HG03095 (cell line): ENCODE data around the gene TMEM94.
"Not testable (repeated sequence)": the region's sequence is repeated elsewhere in the genome, so short reads cannot be mapped to it uniquely, and the experiment has no call there.

Experiments used
- ATAC-seq: cut with Tn5 transposase; IDR thresholded peaks from one replicate; pipeline ENCODE4 v1.9.1; 2021; ENCODE audit warnings: moderate library complexity; ENCODE audit not compliant: unreplicated experiment

TMEM94 gene

DNA sequence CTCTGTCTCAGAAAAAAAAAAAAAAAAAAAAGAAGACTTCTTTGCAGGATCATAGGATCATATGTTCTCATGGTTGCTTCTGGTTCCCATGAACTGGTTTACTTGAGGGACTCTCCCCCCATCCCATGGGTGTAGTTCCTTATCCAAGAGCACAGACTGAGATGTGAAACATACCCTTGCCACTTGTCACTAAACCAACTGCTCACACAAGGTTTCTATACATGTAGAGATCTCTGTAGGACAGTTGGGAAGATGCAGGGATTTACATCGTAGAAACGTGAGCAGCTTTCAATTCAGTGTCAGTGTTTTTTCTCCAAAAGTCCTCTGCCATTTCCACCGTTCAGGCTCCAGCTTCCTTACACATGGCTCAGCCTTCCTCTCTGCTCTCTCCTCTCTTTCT lies 11.1 kb upstream of the TMEM94 start:
- ATAC-seq: no peak

DNA sequence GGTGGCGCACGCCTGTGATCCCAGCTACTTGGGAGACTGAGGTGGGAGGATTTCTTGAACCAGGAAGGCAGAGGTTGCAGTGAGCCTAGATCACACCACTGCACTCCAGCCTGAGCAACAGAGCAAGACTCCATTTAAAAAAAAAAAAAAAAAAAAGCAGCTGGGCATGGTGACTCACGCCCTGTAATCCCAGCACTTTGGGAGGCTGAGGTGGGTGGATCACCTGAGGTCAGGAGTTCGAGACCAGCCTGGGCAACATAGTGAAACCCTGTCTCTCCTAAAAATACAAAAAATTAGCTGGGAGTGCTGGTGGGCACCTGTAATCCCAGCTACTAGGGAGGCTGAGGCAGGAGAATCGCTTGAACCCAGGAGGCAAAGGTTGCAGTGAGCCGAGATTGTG lies 10.5 kb upstream of the TMEM94 start:
- not testable (repeated sequence) for ATAC-seq

DNA sequence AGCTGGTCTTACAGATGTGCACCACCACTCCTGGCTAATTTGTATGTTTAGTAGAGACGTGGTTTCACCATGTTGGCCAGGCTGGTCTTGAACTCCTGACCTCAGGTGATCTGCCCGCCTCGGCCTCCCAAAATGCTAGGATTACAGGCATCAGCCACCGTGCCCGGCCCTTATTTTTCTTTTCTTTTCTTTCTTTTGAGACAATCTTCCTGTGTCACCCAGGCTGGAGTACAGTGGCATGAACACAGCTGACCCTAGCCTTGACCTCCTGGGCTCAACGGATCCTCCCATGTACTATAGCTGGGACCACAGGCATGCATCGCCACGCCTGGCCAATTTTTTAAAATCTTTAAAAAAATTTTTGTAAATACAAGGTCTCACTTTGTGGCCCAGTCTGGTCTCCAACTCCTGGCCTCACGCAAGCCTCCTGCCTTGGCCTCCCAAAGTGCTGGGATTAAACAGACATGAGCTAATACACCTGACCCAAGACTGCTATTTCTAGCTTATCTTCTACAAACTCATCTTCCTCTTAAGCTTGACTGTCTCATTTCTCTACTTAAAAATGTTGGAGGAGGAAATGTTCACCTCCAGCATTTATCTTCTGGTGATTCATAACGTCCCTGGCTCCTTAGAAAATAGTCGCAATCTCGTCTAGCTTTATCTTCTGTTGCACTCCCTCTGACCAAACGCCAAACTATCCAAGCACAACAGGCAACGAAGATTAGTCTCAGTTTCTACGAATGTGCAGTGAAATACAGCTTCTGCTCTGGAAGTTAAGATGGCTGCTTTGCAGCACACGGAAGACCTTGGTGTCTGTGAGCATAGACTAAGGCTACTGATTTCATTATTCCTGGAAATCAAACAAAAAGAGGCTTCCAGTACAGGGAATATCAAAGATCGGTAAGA lies 8.2 kb upstream of the TMEM94 start:
- ATAC-seq: no peak

DNA sequence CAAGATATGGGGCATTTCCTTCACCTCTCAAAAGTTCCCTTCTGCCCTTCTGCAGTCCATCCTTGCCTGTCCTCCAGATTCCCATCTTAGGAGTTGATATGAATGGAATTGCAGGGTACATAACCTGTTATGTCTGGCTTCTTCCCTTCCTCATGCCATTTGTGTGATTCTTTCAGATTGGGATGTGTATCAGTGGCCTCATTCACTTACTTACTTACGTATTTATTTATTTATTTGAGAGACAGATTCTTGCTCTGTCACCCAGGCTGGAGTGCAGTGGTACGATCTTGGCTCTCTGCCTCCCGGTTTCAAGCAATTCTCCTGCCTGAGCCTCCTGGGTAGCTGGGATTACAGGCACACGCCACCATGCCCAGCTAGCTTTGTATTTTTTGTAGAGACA lies 6.2 kb upstream of the TMEM94 start:
- ATAC-seq: no peak

DNA sequence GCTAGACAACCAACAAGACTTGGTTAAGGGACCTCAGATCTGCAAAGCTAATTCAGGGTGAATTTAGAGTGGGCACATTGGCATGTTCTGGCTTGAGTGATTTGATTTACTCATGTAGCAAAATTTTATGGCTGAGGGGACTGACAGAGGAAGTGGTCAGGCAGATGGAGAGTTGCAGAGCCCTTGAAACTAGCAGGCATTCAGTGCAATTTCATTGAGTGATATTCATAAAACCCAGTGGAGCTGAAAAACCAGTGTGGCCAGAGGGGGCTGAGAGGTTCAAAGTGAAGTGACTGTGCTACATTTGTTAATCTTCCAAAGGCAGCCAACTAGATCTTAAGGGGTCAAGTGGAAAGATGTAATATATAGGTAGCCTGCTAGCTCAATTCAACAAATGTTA lies 2.2 kb upstream of the TMEM94 start:
- ATAC-seq: no peak

DNA sequence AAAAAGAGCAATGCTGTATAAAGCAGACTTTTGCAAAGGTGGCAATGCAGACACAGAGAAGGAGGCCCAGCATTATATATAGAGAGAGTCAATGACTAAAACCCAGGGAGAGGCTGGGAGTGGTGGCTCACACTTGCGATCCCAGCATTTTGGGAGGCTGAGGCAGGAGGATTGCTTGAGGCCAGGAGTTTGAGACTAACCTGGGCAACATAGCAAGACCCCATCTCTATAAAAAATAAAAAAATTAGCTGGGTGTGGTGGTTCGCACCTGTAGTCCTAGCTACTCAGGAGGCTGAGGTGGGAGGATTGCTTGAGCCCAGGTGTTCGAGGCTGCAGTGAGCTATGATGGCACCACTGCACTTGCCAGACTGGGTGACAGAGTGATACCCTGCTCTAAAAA lies 1.8 kb upstream of the TMEM94 start:
- ATAC-seq: not testable (repeated sequence)

DNA sequence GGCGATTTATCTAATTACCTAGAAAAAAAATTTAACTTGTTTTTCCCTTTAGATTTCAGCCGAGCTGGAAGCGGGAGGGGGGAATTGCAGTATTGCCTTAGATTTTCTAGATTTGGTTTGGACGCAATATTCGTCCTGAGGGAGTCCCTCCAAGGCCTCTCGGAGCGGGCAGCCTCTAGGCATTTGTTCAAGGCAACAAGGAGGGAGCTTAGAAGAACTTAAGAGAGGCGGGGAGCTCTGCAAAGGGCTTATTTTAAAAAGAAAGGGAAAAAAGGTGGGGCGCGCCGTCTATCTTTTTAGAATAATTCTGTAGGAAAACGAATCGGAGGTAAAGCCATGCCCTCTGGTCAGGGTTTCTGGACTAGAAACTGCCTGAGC lies 407 bp upstream of the TMEM94 start:
- ATAC-seq: peak; percentile 4

DNA sequence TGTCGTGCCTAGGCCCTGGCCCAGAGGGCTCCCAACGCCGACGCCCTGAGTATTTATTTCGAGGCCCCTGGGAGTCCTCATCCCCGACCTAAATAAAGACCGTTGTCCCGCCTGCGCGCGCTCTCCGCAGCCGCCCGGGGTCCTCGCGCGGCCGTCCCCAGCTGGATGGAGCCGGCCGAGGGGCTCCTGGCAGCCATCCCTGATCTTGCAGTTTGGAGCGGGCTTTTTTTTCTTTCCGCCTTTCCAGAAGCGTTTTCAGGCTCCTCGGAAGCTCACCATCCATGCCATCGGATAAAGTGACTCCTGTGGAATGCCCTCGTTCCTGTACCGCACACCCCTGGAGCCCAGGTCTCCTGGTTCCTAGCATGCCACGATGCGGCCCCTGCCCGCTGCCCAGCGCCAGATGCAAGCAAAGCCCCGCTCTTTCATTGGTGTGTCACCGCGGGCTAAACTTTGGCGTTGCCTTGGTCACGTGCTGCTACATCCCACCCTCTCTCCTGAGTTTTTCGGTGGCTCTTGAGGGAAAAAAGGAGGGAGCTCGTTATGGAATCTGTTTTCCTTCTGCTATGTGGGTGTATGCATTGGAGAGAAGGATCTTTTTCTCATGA lies 716 bp downstream of the TMEM94 start:
- no peak for ATAC-seq

DNA sequence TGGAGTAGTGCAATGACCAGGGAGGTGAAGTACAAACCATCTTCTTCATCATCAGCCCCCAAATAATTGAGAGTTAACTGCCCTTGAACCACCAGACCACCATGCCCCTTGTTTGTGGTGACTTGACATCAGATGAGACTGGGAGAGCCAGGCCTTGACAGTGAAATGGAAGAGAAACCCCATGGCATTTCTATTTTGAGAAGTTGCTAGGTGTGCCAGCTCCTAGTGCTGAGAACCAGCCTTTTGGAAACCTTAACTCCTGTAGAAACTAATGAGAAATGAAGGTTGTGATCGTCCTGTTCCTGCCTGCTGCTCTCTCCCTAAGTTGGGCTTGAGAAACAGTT lies 2.8 kb downstream of the TMEM94 start:
- no peak for ATAC-seq

DNA sequence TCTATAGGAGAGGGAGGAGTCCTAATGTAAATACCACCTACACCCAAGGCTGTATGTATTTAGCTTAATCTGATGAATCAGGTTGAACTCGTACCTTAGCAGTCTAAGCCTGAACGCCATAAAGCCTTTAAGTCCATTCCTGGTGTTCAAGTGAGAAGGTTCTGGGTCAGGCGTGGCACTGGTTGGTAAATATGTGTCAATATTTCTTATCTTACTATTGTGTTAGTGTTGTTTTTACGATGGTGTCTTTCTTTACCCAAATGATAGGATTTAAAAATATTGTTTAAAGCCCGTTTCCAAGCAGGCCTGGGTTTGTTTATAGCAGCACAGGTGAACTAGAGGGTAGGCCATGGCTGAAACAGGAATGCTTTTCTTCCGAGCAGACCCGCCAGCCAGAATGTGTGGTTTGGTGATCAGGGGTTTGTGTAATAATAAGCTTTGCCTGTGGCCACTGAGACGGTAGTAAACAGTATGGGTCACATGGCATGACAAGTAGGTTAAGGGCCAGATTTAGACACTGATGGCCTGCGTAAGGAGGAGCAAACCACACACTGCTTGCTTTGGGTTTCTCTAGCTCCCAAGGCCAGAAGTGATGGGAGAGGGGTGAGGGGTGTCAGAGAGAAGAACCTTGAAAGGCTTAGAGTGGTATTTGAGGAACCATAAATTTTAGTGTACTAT lies 3.3 kb downstream of the TMEM94 start:
- ATAC-seq: no peak

DNA sequence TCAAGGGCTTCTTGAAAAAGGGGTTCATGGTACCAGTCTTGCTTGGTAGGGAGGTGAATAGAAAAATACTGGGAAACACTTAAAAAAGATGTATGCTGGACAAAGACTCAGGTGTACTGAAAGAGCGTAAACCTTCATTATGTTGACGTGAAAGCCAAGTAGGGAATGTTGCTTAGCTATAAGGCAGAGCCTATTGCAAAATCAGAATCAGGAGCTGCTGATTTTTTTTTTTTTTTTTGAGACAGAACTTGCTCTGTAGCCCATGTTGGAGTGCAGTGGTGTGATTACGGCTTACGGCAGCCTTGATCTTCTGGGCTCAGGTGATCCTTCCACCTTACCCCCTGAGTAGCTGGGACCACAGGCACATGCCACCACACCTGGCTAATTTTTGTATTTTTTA lies 3.9 kb downstream of the TMEM94 start:
- ATAC-seq: no peak

DNA sequence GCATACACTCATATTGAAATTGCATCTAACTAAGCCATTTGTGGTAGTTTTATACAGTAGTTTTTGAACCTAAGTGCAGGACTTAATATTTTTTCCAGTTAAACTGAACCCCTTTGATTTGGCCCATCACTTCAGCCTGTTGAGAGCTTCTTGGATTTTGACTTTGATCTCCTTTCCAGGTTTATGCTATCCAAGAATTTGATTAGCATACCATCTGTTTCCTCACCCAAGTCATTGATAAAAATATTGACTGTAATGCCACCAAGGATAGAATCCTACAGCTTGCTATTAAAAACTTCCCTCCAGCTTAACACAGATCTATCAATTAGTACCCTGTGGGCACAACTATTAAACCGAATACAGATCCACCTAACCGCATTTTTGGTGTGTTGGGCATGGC lies 7.2 kb downstream of the TMEM94 start:
- ATAC-seq: no peak

DNA sequence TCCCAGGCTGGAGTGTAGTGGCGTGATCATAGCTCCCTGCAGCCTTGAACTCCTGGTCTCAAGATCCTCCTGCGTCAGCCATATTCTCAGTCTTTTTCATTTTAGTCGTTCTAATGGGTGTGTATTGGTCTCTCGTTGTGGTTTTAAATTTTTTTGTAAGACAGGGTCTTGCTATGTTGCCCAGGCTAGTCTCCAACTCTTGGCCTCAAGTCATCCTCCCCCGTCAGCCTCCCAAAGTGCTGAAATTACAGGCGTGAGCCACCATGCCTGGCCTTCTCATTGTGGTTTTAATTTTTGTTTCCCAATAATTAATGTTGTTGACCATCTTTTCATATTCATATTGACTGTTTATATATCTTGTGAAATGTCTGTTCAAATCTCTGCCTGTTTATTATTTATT lies 8.6 kb downstream of the TMEM94 start:
- ATAC-seq: no peak

DNA sequence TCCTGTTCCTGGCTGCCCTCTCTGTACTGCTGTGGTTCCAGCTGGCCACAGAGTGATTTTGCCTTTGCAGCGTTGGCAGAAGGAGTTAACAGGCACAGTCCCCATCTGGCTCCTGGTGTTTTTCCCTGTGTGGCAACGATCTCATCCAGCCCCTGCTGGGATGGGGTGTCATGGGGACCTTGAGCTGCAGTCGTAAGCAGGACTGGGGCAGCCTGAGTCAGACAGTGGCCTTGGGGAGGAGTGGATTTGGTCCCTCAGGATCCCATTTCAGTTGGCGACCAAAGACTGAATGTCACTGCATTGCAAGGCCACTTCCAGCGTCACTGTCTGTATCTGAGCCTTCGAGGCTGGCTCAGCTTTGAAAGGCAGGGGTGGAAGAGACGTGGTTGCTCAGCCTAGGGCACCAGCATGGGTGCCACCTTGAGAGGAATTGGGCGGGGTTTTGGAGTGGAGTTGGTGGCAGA lies 11.9 kb downstream of the TMEM94 start:
- no peak for ATAC-seq

DNA sequence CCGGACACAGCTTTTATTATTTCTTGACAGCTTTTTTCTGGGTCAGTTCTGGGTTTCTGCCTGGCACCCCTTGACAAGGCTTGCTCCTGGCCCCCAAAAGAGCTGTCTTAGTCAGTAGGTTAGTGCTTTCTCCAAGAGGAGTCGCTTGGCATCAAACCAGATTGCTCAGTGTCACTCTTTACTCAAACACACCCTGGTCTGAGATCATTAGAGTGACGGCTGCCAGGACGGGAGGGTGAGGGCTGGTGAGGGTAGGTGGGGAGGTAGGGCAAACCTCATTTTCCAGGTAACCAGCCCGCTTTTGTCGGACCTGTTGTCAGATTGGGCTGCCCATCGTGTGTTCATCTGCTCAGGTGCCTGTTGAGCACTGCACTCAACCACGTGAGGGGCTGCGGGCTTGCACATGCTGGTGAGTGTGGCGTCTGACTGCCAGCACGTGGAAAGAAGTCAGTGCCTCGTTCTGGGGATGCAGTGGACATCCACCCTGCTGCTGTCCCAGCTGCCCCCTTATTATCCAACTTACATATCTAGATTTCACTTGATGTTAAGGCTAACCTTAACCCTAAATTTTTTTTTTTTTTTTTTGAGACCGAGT lies 12.4 kb downstream of the TMEM94 start:
- no peak for ATAC-seq

DNA sequence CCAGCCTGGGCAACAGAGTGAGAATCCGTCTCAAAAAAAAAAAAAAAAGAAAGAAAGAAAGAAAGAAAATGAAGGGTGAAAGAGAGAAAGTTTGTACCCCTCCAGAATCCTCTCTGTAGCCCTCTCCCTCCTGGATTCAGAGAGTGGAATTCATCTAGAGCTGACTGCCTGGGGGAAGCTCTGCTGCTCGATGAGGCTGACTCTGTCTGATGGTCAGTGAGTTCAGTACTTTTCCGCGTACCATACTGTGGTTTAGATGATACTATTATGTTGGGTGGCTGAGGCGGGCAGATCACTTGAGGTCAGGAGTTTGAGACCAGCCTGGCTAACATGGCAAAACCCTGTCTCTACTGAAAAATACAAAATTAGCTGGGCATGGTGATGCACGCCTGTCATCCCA lies 14.8 kb downstream of the TMEM94 start:
- no peak for ATAC-seq

DNA sequence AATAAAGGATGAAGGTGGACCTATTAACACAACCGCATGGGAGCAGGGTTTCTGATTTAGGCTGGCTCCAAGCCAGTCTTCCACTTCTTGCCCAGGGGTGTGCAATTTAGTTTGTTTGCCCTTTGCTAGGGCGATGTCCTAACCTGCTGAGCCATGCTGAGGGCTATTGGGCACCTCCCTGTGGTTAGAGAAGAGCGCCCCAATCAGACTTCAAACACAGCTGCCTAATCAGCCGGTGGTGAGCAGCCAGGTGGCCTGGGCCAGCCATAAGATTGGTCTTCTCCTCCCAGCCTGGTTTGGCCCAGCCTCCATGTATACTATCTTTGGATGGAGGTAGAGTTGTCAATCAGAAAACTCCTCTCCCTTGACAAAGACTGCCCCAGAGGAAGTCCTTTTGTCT lies 15.7 kb downstream of the TMEM94 start:
- no peak for ATAC-seq

DNA sequence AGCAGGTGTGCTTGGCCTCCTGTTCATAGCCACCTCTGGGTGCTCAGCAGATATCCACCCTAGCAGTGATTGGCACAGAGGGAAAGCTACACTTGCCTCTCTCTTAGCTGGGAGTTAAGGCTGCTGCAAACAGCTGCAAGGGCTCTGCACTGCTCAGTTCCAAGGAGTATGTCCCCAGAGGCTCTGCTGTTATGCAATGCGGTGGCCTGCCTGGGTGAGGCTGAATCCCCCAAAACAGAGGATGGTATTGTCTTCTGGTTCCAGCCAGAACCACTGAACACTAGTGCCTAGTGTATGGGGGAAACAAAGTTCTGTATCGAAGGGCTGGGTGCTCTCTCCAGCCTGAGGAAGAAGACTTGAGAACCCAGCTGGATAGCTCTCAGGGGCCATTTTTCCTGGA lies 16.8 kb downstream of the TMEM94 start:
- no peak for ATAC-seq

DNA sequence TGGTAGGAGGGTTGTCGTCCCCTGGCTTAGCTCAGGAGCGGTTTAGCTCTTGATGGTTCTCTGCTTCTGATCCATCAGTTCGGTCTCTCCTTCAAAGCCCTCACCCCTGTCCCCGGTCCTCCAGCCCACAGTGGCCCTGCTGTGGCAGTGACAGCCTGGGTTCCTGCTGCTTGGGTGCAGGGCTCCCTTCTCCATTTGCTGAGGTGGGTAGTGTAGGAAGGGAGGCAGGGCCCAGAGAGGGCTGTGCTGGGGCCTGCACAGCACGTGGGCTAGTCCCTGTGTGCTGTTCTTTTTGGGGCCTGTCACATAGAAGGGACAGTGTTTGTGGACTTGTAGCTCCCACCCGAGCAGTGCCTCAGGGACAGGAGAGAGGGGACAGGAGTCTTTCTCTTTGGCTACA lies 18.3 kb downstream of the TMEM94 start:
- ATAC-seq: no peak

DNA sequence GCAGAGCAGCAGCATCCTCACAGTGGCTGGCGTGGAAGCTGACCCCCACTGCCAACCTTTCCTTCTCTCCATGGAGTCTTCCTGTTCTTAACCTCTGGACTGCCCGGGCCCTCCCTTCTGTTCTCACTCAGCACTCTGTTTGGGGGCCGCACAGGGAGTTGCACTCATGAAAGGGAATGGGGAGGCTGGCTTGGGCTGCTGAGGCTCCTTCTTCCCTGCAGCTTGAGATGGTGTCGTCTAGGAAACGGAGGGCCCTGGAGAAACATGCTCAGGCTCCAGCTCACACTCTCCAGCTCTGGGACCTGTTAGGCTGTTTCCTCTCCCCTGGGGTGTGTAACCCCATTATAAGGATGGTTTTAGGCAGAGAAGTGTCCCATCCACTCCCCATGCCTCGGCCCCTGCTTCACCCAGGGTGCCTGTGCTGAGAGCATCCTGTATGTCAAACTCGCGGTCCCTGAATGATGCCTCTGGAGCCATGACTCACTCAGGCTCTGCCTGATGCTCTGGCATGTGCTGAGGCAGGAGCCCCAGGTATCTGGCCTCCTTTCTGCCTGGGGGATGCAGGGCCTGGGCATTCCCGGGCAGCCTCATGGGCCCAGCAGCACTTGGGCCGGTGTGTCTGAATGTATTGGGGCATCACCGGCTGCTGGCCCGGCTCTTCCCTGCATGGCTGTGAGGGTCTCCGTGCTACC lies 18.9 kb downstream of the TMEM94 start:
- no peak for ATAC-seq

DNA sequence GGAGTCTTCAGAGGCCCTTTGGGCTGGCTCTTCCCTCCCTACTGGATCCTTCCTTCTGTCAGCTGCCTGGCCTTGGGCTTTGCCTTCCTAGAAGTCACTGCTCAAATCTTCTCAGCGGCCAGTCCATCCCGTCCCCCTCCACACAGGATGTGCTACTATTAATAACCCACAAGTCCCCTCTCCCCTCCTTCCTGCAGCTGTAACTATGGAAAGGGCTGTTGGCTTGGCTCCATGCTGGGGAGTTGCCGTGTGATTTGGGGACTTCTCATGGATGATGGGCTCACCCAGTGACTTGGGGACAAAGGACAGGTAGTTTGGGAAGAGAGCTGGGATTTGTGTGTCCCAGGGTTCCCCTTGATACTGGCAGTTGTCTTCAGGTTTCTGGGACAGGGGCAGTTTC lies 19.4 kb downstream of the TMEM94 start:
- no peak for ATAC-seq
